Muscle layer of duodenum (tissue), 2 donors: ENCODE data around the gene DOCK1.

Experiments
- H3K27ac ChIP-seq: one replicate; pipeline ENCODE4 v1.7.0; 2013; ENCODE audit warnings: mild to moderate bottlenecking, low read length
- H3K27me3 ChIP-seq: one replicate; pipeline ENCODE4 v1.7.0; 2013; ENCODE audit warnings: low read depth, mild to moderate bottlenecking, control low read depth, low read length
- H3K36me3 ChIP-seq, 2 donors: one replicate each; pipeline ENCODE4 v1.7.0; 2013; ENCODE audit warnings: low read length in 2 of 2, control low read depth in 1 of 2, mild to moderate bottlenecking in 1 of 2; ENCODE audit not compliant: insufficient read depth in 2 of 2, control insufficient read depth in 1 of 2
- H3K4me1 ChIP-seq, 2 donors: one replicate each; pipeline ENCODE4 v1.7.0; 2013; ENCODE audit warnings: low read length in 2 of 2, mild to moderate bottlenecking in 2 of 2, control low read depth in 1 of 2, moderate library complexity in 1 of 2; ENCODE audit not compliant: insufficient read depth in 2 of 2, control insufficient read depth in 1 of 2
- H3K4me3 ChIP-seq, 2 donors: one replicate each; pipeline ENCODE4 v1.7.0; 2013; ENCODE audit warnings: low read length in 2 of 2, low read depth in 1 of 2, mild to moderate bottlenecking in 1 of 2
- H3K9me3 ChIP-seq, 2 donors: one replicate each; pipeline ENCODE4 v1.7.0; 2013; ENCODE audit warnings: low read length in 2 of 2, control low read depth in 1 of 2, mild to moderate bottlenecking in 1 of 2; ENCODE audit not compliant: control insufficient read depth in 1 of 2
- donor health status: healthy.

DOCK1 gene

GRCh38 chr10:127272076-127272475 lies 366.8 kb downstream of the DOCK1 start:
- peaks cover 0 to 8% of the 10 kb centered on the region in 2 donors for H3K4me1 ChIP-seq
- no peak overlapping the region for H3K4me3 ChIP-seq
- H3K9me3 ChIP-seq, result no peaks in the 10 kb centered on the region
- H3K27me3 ChIP-seq, result no peaks in the 10 kb centered on the region
- no peaks in the 10 kb centered on the region for H3K36me3 ChIP-seq
- H3K27ac ChIP-seq, result no peak overlapping the region

GRCh38 chr10:127275272-127275671 lies 370.0 kb downstream of the DOCK1 start:
- H3K27ac ChIP-seq, result no peak overlapping the region
- H3K9me3 ChIP-seq, result no peaks in the 10 kb centered on the region
- no peak overlapping the region for H3K4me3 ChIP-seq
- H3K36me3 ChIP-seq, result peaks cover 0 to 5% of the 10 kb centered on the region in 2 donors
- H3K4me1 ChIP-seq, result peaks cover 0 to 8% of the 10 kb centered on the region in 2 donors
- no peaks in the 10 kb centered on the region for H3K27me3 ChIP-seq

GRCh38 chr10:127275793-127276450 lies 370.7 kb downstream of the DOCK1 start:
- Histone ChIP-seq H3K36me3 (peaks cover 0 to 5% of the 10 kb centered on the region in 2 donors), H3K9me3 (no peaks in the 10 kb centered on the region), H3K4me1 (peaks cover 0 to 8% of the 10 kb centered on the region in 2 donors), H3K27me3 (no peaks in the 10 kb centered on the region), H3K4me3 (no peak overlapping the region), H3K27ac (no peak overlapping the region)

- H3K9me3 ChIP-seq, result no peaks in the 10 kb centered on the region
- no peak overlapping the region for H3K4me3 ChIP-seq
- peaks cover 0 to 1% of the 10 kb centered on the region in 2 donors for H3K4me1 ChIP-seq
- H3K27ac ChIP-seq, result no peak overlapping the region
- H3K36me3 ChIP-seq, result peaks cover 0 to 5% of the 10 kb centered on the region in 2 donors
- H3K27me3 ChIP-seq, result no peaks in the 10 kb centered on the region
These were observed 371.7 kb downstream of the DOCK1 start for GRCh38 chr10:127276794-127277462.

- Histone ChIP-seq H3K9me3 (no peaks in the 10 kb centered on the region), H3K27ac (no peak overlapping the region), H3K36me3 (peaks cover 0 to 5% of the 10 kb centered on the region in 2 donors), H3K4me3 (no peak overlapping the region), H3K4me1 (no peaks in the 10 kb centered on the region), H3K27me3 (no peaks in the 10 kb centered on the region)
These were observed 372.8 kb downstream of the DOCK1 start for GRCh38 chr10:127278001-127278400.

- Histone ChIP-seq H3K27me3 (no peaks in the 10 kb centered on the region), H3K9me3 (no peaks in the 10 kb centered on the region), H3K36me3 (peaks cover 0 to 5% of the 10 kb centered on the region in 2 donors), H3K27ac (no peak overlapping the region), H3K4me3 (no peak overlapping the region), H3K4me1 (no peaks in the 10 kb centered on the region)
These were observed 374.1 kb downstream of the DOCK1 start for GRCh38 chr10:127279334-127279774.

- no peak overlapping the region for H3K4me3 ChIP-seq
- no peak overlapping the region for H3K27ac ChIP-seq
- H3K27me3 ChIP-seq, result no peaks in the 10 kb centered on the region
- H3K4me1 ChIP-seq, result no peaks in the 10 kb centered on the region
- peaks cover 0 to 5% of the 10 kb centered on the region in 2 donors for H3K36me3 ChIP-seq
- H3K9me3 ChIP-seq, result no peaks in the 10 kb centered on the region
These were observed 375.2 kb downstream of the DOCK1 start for GRCh38 chr10:127280446-127280845.

GRCh38 chr10:127283017-127283416 lies 377.8 kb downstream of the DOCK1 start:
- Histone ChIP-seq H3K4me3 (no peak overlapping the region), H3K27me3 (no peaks in the 10 kb centered on the region), H3K9me3 (peaks cover 0 to 9% of the 10 kb centered on the region in 2 donors), H3K36me3 (peaks cover 0 to 5% of the 10 kb centered on the region in 2 donors), H3K4me1 (no peaks in the 10 kb centered on the region), H3K27ac (no peak overlapping the region)

- no peak overlapping the region for H3K4me3 ChIP-seq
- peaks cover 0 to 13% of the 10 kb centered on the region in 2 donors for H3K9me3 ChIP-seq
- no peaks in the 10 kb centered on the region for H3K27me3 ChIP-seq
- H3K4me1 ChIP-seq, result no peaks in the 10 kb centered on the region
- peaks cover 0 to 5% of the 10 kb centered on the region in 2 donors for H3K36me3 ChIP-seq
- no peak overlapping the region for H3K27ac ChIP-seq
These were observed 378.3 kb downstream of the DOCK1 start for GRCh38 chr10:127283576-127283975.

- H3K4me1 ChIP-seq, result no peaks in the 10 kb centered on the region
- H3K27ac ChIP-seq, result no peak overlapping the region
- H3K4me3 ChIP-seq, result no peak overlapping the region
- H3K36me3 ChIP-seq, result no peaks in the 10 kb centered on the region
- H3K27me3 ChIP-seq, result no peaks in the 10 kb centered on the region
- H3K9me3 ChIP-seq, result peaks cover 0 to 13% of the 10 kb centered on the region in 2 donors
These were observed 385.6 kb downstream of the DOCK1 start for GRCh38 chr10:127290850-127291249.

GRCh38 chr10:127291329-127291728 lies 386.1 kb downstream of the DOCK1 start:
- H3K36me3 ChIP-seq, result no peaks in the 10 kb centered on the region
- no peaks in the 10 kb centered on the region for H3K27me3 ChIP-seq
- H3K4me3 ChIP-seq, result no peak overlapping the region
- peaks cover 0 to 13% of the 10 kb centered on the region in 2 donors for H3K9me3 ChIP-seq
- H3K27ac ChIP-seq, result no peak overlapping the region
- no peaks in the 10 kb centered on the region for H3K4me1 ChIP-seq
